GM21423 (cell line): ENCODE measurements around the gene COQ8B.
A peak's percentile ranks its signal among the peaks of the same experiment; 100 is the strongest.
"Not testable (repeated sequence)": the region's sequence is repeated elsewhere in the genome, so short reads cannot be mapped to it uniquely, and the experiment has no call there.

Experiments used
- ATAC-seq: cut with Tn5 transposase; IDR thresholded peaks from one replicate; pipeline ENCODE4 v1.9.1; 2021; ENCODE audit warnings: mild to moderate bottlenecking, moderate library complexity; ENCODE audit not compliant: unreplicated experiment

Gene COQ8B

GRCh38 chr19:40716482-40717324 lies at the start of gene COQ8B, which contains the start of gene ITPKC:
COQ8B (minus strand) TSS chr19:40716886; CDS start chr19:40714632, 2,254 bp downstream.
ITPKC (plus strand) TSS chr19:40717112; CDS start chr19:40717136, 24 bp downstream.
- peak; percentile 66 for ATAC-seq

GRCh38 chr19:40766385-40766784 lies 49.7 kb upstream of the COQ8B start:
- not testable (repeated sequence) for ATAC-seq

- no peak for ATAC-seq
Measured at GRCh38 chr19:40763963-40764362, 47.3 kb upstream of the COQ8B start.

- no peak for ATAC-seq
Measured at GRCh38 chr19:40763526-40763925, 46.8 kb upstream of the COQ8B start.

DNA sequence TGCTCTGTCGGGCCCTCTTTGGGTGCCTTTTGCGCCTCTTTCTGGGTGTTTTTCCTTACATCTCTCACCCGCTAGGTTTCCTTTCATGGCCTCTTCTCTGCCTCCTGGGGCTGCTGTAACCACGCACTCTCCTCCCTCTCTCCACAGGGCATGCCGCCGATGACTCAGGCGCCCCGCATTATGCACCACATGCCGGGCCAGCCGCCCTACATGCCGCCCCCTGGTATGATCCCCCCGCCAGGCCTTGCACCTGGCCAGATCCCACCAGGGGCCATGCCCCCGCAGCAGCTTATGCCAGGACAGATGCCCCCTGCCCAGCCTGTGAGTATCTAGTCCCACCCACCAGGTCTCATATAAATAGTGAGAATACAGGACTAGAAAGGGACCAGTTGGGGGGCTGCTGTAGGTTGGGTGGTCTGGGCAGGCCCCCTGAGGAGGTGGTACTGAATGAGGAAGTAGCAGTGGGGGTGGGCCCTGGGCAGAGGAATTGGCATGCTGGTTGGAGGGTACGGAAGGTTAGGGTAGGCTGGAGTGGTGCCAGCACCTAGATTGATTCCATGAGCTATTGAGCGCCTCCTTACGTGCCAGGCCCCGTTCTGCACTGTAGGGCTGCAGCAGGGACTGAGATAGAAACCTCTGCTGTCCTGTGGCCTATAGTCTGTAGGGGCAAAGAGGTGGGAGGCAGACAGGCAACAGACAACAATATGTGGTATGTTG lies 46.2 kb upstream of the COQ8B start:
- ATAC-seq = no peak

GRCh38 chr19:40759352-40759751 lies 42.7 kb upstream of the COQ8B start:
- no peak for ATAC-seq

GRCh38 chr19:40758491-40758890 lies 41.8 kb upstream of the COQ8B start:
- ATAC-seq = no peak

- no peak for ATAC-seq
Measured at GRCh38 chr19:40756502-40757110, 39.9 kb upstream of the COQ8B start.

- no peak for ATAC-seq
Measured at GRCh38 chr19:40755791-40756190, 39.1 kb upstream of the COQ8B start.

DNA sequence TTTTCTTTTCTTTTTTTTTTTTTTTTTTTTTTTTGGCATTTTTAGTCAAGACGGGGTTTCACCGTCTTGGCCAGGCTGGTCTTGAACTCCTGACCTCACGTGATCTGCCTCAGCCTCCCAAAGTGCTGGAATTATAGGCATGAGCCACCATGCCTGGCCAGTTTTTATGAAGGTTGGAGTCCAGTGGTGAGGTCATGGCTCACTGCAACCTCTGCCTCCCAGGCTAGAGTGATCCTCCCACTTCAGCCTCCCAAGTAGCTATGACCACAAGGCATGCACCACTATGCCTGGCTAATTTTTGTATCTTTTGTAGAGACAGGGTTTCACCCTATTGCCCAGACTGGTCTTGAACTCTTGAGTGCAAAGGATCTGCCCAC lies 38.5 kb upstream of the COQ8B start:
- no peak for ATAC-seq

- ATAC-seq = no peak
Measured at GRCh38 chr19:40754611-40755247, 38.0 kb upstream of the COQ8B start.

GRCh38 chr19:40752257-40752781 lies 35.6 kb upstream of the COQ8B start:
- ATAC-seq = no peak

DNA sequence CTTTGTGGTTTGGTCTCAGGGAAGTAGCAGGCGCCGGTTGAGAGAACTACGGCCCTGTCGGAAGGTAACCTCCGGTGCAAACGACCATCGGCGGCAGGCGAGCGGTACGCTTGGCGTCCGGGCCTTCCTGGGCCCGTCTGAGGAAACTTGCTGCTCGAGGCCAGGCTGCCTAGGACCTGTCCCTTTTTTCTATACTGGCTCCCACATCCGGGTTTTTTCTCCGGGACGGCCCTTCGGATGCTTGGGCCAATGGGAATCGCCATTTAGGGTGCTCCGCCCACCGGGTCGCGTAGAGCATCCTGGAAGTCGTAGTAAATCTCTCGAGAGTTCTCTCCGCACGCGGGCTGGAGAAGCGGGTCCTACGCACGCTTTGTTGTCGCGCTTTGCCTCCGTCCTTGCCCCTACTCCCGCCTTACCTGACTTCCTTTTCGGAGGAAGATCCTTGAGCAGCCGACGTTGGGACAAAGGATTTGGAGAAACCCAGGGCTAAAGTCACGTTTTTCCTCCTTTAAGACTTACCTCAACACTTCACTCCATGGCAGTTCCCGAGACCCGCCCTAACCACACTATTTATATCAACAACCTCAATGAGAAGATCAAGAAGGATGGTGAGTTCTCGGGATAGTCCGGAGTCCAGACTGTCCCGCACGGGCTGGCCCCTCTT lies 34.3 kb upstream of the COQ8B start, which contains the start of gene SNRPA:
Gene SNRPA (plus strand): TSS at position 330 of the 664 bp plus-strand sequence. CDS start 206 bp downstream, at position 536.
- peak; percentile 47 for ATAC-seq

DNA sequence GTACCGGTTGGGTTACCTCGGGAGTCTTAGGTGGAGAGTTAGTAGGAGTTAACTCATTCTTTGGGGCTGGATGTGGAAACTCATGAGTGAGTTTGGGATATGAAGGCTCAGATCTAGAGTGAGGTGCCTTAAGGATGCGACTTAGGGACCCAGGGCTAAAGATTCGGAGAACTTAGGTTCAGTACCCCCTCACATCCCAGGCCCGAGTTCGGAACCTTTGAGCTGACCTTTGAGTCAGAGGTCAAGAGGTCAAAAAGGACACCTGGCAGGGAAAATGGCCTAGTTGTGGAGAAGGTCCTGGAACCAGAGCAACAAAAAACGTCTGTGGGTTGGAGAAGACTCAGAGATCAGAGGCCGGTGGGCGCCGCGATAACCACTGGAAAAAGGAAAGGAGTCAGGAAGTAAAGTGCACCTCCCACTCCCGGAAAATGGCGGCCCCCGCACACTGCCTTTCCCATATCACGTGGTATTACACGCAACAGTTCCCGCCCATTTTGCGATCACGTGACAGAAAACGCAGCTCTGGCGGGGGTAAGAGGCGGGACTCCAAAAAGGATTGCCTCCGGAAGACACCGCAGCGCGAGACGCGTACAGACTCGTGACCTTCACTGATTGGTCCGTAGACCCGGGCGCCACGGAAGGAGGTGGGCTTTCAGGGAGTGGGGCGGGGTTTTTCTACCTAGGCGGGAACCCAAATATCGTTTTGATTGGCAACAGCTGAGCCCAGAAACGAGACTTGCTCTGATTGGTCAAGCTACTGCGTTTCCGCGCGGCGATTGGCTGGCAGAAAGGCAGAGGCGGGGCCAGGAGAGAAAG lies 33.6 kb upstream of the COQ8B start, which contains the start of gene ACTMAP:
Gene ACTMAP (minus strand): TSS at position 420 of the 816 bp plus-strand sequence. CDS start 674 bp downstream, outside the sequence.
- ATAC-seq = peak; percentile 85

GRCh38 chr19:40747536-40747935 lies 30.9 kb upstream of the COQ8B start:
- no peak for ATAC-seq

GRCh38 chr19:40745402-40745780 lies 28.7 kb upstream of the COQ8B start:
- ATAC-seq = no peak

- ATAC-seq = no peak
Measured at GRCh38 chr19:40744554-40745401, 28.1 kb upstream of the COQ8B start.

DNA sequence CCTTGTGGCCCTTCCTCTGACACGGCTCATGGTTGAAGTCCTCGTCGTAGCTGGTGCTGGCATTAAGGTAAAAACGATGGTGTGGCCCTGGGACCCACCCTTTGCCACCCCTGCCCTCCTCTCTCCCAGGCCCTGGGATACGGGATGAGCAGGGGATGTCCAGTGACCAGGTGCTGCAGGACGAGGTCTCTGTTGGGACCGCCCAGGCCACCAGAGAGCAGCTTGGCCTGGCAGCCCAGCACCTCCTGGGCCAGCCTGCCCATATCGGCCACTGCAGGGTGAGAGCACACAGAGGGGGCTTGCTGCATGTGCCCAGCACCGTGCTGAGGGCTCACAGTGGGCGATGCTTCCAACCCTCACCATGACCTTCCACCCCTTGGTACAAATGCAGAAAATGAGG lies 27.2 kb upstream of the COQ8B start:
- ATAC-seq = no peak
